GM18870 (cell line): ENCODE measurements around the gene KRT8.
"Not testable (repeated sequence)": the region's sequence is repeated elsewhere in the genome, so short reads cannot be mapped to it uniquely, and the experiment has no call there.

Experiments used
- ATAC-seq: cut with Tn5 transposase; IDR thresholded peaks from one replicate; pipeline ENCODE4 v1.9.1; 2021; ENCODE audit warnings: moderate library complexity; ENCODE audit not compliant: unreplicated experiment

KRT8 gene

GRCh38 chr12:52876372-52876771 lies 28.5 kb downstream of the KRT8 start:
- ATAC-seq, result no peak

GRCh38 chr12:52874573-52875435 lies 30.1 kb downstream of the KRT8 start:
- no peak for ATAC-seq

- ATAC-seq, result no peak
Observed at GRCh38 chr12:52873832-52874572, 30.9 kb downstream of the KRT8 start.

GRCh38 chr12:52873513-52873831 lies 31.4 kb downstream of the KRT8 start:
- no peak for ATAC-seq

- ATAC-seq, result no peak
Observed at GRCh38 chr12:52872644-52873389, 32.1 kb downstream of the KRT8 start.

- no peak for ATAC-seq
Observed at GRCh38 chr12:52871291-52872039, 33.4 kb downstream of the KRT8 start.

- peak; percentile 58 for ATAC-seq
Observed at GRCh38 chr12:52870361-52871290, 34.2 kb downstream of the KRT8 start.

GRCh38 chr12:52867642-52868041 lies 37.2 kb downstream of the KRT8 start:
- ATAC-seq, result no peak

GRCh38 chr12:52867152-52867551 lies 37.7 kb downstream of the KRT8 start:
- no peak for ATAC-seq

- no peak for ATAC-seq
Observed at GRCh38 chr12:52865090-52865944, 39.6 kb downstream of the KRT8 start.

GRCh38 chr12:52862023-52862422 lies 42.9 kb downstream of the KRT8 start:
- ATAC-seq, result no peak

- no peak for ATAC-seq
Observed at GRCh38 chr12:52861511-52861910, 43.4 kb downstream of the KRT8 start.

GRCh38 chr12:52860102-52860823 lies 44.6 kb downstream of the KRT8 start:
- ATAC-seq, result no peak

- ATAC-seq, result no peak
Observed at GRCh38 chr12:52857500-52857899, 47.4 kb downstream of the KRT8 start.

GRCh38 chr12:52856787-52857186 lies 48.1 kb downstream of the KRT8 start:
- ATAC-seq, result no peak

- ATAC-seq, result not testable (repeated sequence)
Observed at GRCh38 chr12:52856077-52856476, 48.8 kb downstream of the KRT8 start.

- no peak for ATAC-seq
Observed at GRCh38 chr12:52851787-52852186, 53.1 kb downstream of the KRT8 start.

- ATAC-seq, result no peak
Observed at GRCh38 chr12:52850681-52851080, 54.2 kb downstream of the KRT8 start.
